ENCODE data around the gene PHF12.

- TF ChIP-seq CTCF (IDR thresholded peaks at IDR 0.05 in 8 of 11, conservative IDR thresholded peaks at IDR 0.05 in 3 of 11), result no peak
- no peak for TF ChIP-seq POLR2A (IDR thresholded peaks at IDR 0.05)
These were observed 4.8 kb upstream of the PHF12 start for GRCh38 chr17:28956112-28956511.
